Neural progenitor cell (in vitro differentiated cells): Measurements from ENCODE around the gene DTNBP1.

Experiments
- CTCF ChIP-seq: fragments of 200-600 bp; sonication (generic); IDR thresholded peaks from 2 replicates; pipeline ENCODE4 v1.5.1; 2017; ENCODE audit warnings: antibody characterized with exemption, mild to moderate bottlenecking
- EZH2 ChIP-seq: fragments of 200-600 bp; sonication (generic); IDR thresholded peaks from 2 replicates; pipeline ENCODE4 v1.6.1; 2017; ENCODE audit warnings: antibody characterized with exemption, mild to moderate bottlenecking, moderate library complexity
- EZH2phosphoT487 ChIP-seq: fragments of 200-600 bp; sonication (generic); IDR thresholded peaks from 2 replicates; pipeline ENCODE4 v1.6.1; 2017; ENCODE audit warnings: antibody characterized with exemption

GRCh38 chr6:15505463-15505918 is 157.3 kb downstream of the DTNBP1 start:
- no peak for TF ChIP-seq CTCF
- no peak for TF ChIP-seq EZH2phosphoT487
- TF ChIP-seq EZH2, result no peak
